Measurements from ENCODE around the gene NAIF1.
"Not testable (repeated sequence)": the region's sequence is repeated elsewhere in the genome, so short reads cannot be mapped to it uniquely, and the experiment has no call there.

NAIF1 gene, protein sequence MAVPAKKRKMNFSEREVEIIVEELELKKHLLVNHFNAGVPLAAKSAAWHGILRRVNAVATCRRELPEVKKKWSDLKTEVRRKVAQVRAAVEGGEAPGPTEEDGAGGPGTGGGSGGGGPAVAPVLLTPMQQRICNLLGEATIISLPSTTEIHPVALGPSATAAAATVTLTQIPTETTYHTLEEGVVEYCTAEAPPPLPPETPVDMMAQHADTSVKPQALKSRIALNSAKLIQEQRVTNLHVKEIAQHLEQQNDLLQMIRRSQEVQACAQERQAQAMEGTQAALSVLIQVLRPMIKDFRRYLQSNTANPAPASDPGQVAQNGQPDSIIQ

GRCh38 chr9:128066713-128067644 is at the start of gene NAIF1:
TSS of gene NAIF1 (minus strand) at chr9:128067320. CDS start at chr9:128067101, 219 bp downstream.
- peak; percentile 78 to 92 (median 89) for DNase-seq (ENCODE audit: low read depth in 4 of 4, low spot score in 1 of 4)

- DNase-seq (ENCODE audit: low read depth in 4 of 4, low spot score in 1 of 4) = no peak
These were observed 49.3 kb upstream of the NAIF1 start for GRCh38 chr9:128116104-128117083.

DNA sequence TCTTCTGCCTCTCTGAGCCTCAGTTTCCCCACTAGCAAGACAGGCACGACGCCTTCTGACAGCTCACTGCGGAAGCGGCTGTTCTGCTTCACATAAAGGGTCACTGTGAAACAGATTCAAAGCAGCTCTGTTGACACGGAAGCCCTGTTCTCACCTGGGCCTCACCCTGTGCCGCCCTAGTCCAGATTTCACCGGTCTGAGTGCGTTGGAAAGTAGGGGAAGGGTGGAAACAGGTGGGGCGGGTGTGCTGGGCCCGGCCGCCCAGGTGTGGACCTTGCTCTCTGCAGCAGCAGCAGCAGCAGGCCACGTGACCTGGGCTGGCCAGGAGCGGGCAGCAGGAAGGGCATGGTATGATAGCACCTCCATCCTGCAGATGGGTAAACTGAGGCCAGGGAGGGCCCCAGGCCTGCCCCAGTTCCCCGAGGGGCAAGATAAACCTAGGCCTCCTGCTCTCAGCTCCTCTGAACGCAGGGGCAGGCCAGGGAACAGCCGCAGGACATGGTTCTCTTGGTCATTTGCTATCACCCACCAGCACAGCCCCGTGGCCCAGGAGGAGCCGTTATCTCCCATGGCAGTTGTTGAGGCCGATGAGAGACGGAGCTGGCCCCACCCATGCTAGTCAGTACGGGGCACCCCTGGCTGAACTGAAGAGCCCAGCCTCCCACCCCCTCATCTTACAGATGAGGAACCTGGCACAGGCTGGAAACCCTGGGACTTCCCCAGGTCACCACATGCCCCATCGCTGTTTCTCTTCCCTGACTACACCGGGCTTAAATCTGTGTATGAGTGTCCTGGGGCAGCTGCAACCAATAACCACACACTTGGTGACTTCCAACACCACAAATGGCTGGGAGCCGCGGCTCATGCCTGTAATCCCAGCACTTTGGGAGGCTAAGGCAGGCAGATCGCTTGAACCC is 48.3 kb upstream of the NAIF1 start:
- no peak for DNase-seq (ENCODE audit: low read depth in 4 of 4, low spot score in 1 of 4)

GRCh38 chr9:128114326-128115186 is 47.4 kb upstream of the NAIF1 start:
- no peak for DNase-seq (ENCODE audit: low read depth in 4 of 4, low spot score in 1 of 4)

- DNase-seq (ENCODE audit: low read depth in 4 of 4, low spot score in 1 of 4) = no peak
These were observed 46.6 kb upstream of the NAIF1 start for GRCh38 chr9:128113526-128114325.

GRCh38 chr9:128111726-128112125 is 44.6 kb upstream of the NAIF1 start:
- DNase-seq (ENCODE audit: low read depth in 4 of 4, low spot score in 1 of 4) = not testable (repeated sequence)

GRCh38 chr9:128109050-128109709 is 42.1 kb upstream of the NAIF1 start:
- DNase-seq (ENCODE audit: low read depth in 4 of 4, low spot score in 1 of 4) = no peak

DNA sequence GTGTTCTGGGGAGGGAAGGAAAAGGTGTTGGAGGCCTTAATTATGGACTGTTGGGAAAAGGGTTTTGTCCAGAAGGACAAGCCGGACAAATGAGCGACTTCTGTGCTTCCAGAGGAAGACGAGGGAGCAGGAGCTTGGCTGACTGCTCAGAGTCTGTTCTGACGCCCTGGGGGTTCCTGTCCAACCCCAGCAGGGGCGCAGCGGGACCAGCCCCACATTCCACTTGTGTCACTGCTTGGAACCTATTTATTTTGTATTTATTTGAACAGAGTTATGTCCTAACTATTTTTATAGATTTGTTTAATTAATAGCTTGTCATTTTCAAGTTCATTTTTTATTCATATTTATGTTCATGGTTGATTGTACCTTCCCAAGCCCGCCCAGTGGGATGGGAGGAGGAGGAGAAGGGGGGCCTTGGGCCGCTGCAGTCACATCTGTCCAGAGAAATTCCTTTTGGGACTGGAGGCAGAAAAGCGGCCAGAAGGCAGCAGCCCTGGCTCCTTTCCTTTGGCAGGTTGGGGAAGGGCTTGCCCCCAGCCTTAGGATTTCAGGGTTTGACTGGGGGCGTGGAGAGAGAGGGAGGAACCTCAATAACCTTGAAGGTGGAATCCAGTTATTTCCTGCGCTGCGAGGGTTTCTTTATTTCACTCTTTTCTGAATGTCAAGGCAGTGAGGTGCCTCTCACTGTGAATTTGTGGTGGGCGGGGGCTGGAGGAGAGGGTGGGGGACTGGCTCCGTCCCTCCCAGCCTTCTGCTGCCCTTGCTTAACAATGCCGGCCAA is 41.3 kb upstream of the NAIF1 start:
- DNase-seq (ENCODE audit: low read depth in 4 of 4, low spot score in 1 of 4) = no peak

DNA sequence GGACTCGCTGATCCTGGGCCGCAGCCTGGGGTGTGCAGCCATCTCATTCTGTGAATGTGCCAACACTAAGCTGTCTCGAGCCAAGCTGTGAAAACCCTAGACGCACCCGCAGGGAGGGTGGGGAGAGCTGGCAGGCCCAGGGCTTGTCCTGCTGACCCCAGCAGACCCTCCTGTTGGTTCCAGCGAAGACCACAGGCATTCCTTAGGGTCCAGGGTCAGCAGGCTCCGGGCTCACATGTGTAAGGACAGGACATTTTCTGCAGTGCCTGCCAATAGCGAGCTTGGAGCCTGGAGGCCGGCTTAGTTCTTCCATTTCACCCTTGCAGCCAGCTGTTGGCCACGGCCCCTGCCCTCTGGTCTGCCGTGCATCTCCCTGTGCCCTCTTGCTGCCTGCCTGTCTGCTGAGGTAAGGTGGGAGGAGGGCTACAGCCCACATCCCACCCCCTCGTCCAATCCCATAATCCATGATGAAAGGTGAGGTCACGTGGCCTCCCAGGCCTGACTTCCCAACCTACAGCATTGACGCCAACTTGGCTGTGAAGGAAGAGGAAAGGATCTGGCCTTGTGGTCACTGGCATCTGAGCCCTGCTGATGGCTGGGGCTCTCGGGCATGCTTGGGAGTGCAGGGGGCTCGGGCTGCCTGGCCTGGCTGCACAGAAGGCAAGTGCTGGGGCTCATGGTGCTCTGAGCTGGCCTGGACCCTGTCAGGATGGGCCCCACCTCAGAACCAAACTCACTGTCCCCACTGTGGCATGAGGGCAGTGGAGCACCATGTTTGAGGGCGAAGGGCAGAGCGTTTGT is 40.5 kb upstream of the NAIF1 start:
- DNase-seq (ENCODE audit: low read depth in 4 of 4, low spot score in 1 of 4) = no peak

GRCh38 chr9:128106940-128107467 is 39.9 kb upstream of the NAIF1 start:
- no peak for DNase-seq (ENCODE audit: low read depth in 4 of 4, low spot score in 1 of 4)

GRCh38 chr9:128106181-128106939 is 39.2 kb upstream of the NAIF1 start:
- DNase-seq (ENCODE audit: low read depth in 4 of 4, low spot score in 1 of 4) = no peak

GRCh38 chr9:128105538-128106175 is 38.5 kb upstream of the NAIF1 start:
- no peak for DNase-seq (ENCODE audit: low read depth in 4 of 4, low spot score in 1 of 4)

DNA sequence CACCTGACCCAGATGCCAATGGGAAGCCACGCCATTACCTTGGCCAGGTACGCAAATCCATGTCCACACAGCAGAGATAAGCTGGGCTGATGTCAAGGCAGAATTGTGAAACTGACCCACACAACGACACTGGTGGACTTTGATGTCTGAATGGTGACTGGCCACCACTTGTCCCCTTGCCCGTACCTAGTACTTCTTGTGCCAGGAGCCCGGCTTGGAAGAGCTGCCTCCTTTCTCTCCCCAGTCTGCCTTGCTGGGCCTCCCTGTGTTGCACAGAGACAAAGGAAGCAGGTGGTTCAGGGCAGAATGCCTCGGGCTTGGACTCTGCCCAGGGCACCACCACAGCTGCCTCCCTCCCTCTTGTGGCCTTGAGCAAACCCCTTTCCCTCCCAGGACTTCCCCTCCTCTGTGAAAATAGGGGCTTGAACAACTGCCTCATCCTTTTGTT is 37.1 kb upstream of the NAIF1 start:
- DNase-seq (ENCODE audit: low read depth in 4 of 4, low spot score in 1 of 4) = no peak

DNA sequence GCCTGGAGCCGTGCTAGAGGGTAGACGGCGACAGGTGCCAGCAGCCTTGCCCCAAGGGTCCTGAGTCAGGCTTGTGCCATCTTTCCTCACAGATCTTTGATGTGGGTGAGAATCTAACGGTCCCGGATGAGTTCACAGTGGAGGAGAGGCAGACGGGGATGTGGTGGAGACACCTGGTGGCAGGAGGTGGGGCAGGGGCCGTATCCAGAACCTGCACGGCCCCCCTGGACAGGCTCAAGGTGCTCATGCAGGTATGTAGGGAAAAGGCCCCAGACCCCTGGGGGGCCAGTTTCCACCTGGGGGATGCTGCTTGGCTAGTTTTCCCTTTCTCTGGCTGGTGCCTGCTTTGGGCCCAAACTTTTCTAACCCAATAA is 36.5 kb upstream of the NAIF1 start:
- no peak for DNase-seq (ENCODE audit: low read depth in 4 of 4, low spot score in 1 of 4)

Measured in stimulated activated CD4-positive, alpha-beta T cell treated with anti-CD3 and anti-CD28 coated beads, Interleukin-1b, Interleukin-23, amount 100 ng/mL, for 24 hours (primary cell).